Dedifferentiated amniotic fluid mesenchymal stem cell (primary cell): ENCODE data around the gene SEMA3C.

Experiments
- DNase-seq: peaks from one replicate; pipeline ENCODE4 v3.0.0-alpha.2; 2016; ENCODE audit errors: extremely low spot score

The SEMA3C gene

GRCh38 chr7:80825499-80825898 lies 93.4 kb downstream of the SEMA3C start:
- no peak for DNase-seq

- DNase-seq, result no peak
Measured at GRCh38 chr7:80824253-80824652, 94.6 kb downstream of the SEMA3C start.

GRCh38 chr7:80823057-80823456 lies 95.8 kb downstream of the SEMA3C start:
- no peak for DNase-seq

- DNase-seq, result no peak
Measured at GRCh38 chr7:80821771-80822319, 97.0 kb downstream of the SEMA3C start.

- DNase-seq, result no peak
Measured at GRCh38 chr7:80819503-80819902, 99.3 kb downstream of the SEMA3C start.

DNA sequence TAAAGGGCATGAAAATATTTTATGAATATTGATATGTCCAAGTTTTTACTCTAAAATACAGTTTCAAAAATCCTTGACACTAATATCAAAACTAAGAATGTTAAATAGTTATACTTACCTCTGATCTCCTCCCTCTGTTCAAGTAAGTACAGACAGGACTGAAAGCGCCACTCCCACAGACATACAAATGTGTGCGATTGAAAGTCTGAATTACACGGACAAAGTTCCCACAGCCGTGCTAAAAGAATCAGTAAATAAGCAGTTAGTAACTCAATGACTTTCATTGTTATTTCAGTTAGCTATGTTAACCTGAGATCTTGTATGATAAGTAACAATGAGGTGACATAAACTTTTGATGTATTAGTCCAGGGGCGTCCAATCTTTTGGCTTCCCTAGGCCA lies 100.7 kb downstream of the SEMA3C start:
- DNase-seq, result no peak

DNA sequence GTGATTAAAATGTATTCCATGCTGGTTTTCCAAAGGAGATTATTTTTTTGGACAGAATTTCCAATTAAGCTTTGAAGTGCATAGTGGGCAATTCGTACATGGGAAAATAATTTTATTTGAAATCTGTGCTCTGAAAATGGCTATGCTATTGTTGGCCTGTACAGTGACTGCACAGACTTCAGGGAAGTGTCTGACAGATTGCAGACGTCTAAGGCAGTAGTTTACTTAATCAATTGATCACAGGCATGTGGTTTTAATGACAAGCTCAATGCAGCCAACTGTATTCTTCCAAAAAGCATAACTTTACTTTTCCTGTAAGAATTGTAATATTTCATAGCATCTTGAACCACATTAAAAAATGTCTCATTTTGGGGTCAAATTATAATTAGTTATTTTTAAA lies 102.0 kb downstream of the SEMA3C start:
- no peak for DNase-seq

DNA sequence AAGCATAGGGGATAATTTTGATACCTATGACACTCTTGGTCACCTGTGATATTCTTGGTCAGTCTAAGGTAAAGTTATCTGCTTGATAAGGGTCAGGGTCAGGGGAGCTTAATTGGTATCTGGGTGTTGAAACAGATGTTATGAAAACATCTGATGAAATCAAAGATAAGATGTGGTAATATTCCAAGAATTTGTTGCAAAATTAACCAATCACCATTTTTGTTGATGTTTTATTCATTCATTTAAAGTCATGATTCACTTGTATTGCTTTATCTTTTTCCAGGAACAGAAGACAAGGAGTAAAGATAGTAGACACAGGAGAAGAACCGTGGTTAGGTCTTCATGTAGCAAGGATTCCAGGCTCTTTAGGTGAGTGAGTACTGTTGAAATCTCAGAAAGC lies 103.1 kb downstream of the SEMA3C start:
- DNase-seq, result no peak

DNA sequence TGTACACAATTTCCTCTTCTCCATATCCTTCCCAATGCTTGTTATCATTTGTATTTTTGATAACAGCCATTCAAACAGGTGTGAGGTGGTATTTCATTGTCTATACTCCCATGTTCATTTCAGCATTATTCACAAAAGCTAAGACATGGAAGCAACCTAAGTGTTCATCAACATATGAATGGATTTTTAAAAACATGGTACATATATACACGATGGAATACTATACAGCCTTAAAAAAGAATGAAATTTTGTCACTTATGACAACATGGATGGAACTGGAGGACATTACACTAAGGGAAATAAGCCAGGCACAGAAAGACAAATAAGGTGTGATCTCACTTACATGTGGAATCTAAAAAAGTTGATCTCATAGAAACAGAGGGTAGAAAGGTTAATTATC lies 109.3 kb downstream of the SEMA3C start:
- DNase-seq, result no peak

GRCh38 chr7:80807166-80807900 lies 111.5 kb downstream of the SEMA3C start:
- no peak for DNase-seq

DNA sequence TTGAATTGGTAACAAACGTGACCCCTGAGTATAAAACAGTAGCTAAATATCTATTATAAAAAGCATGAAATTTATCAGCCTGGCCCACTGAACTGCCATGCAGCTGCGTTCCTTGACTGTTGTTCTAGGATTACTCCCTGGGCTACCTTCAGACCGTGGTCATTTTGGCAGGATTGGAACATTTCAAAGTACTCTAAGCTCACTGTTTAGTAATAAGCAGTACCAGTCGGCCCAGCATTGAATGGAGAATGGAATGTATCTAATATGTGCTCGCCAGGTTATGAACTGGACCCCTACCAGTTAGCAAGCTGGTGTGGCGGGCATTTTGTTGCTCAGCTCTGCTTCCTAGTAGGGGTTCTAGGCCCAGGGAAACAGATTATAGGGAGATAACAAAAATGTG lies 112.2 kb downstream of the SEMA3C start:
- no peak for DNase-seq

DNA sequence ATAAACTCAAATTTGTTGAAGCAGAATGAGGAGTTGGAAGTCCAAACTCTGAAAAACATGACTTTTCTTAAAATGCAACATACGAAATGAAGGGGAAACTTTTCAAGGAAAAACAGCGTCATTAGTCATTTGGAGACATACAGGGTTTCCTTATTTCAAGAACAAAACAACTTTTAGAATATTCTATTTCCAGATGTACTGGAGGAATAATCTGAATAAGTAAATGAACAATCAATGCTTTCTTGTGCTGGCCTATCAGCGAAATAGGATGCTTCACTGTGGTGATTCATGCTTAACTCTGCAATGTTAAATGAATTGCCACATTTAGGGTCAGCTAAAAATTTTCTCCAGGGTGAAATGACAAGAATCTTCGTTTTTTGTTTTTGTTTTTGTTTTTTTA lies 114.3 kb downstream of the SEMA3C start:
- DNase-seq, result no peak

DNA sequence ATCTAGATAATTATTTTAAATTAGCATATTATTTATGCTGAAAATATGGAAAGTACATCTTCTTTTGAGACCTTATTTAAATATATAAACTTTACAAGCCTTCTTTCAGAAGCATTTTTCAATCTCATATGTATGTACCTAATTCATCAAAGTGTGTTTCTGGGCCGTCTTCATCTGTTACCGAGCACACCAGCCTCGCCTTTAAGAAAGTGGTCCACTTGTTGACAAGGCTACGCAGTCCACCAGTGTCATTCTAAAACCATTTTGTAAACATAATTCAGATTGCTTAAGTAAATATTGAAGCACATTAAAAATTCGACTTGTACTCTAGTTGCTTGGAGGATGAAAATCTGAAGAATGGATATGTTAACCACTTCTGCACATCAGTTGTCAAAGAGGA lies 116.3 kb downstream of the SEMA3C start:
- no peak for DNase-seq

DNA sequence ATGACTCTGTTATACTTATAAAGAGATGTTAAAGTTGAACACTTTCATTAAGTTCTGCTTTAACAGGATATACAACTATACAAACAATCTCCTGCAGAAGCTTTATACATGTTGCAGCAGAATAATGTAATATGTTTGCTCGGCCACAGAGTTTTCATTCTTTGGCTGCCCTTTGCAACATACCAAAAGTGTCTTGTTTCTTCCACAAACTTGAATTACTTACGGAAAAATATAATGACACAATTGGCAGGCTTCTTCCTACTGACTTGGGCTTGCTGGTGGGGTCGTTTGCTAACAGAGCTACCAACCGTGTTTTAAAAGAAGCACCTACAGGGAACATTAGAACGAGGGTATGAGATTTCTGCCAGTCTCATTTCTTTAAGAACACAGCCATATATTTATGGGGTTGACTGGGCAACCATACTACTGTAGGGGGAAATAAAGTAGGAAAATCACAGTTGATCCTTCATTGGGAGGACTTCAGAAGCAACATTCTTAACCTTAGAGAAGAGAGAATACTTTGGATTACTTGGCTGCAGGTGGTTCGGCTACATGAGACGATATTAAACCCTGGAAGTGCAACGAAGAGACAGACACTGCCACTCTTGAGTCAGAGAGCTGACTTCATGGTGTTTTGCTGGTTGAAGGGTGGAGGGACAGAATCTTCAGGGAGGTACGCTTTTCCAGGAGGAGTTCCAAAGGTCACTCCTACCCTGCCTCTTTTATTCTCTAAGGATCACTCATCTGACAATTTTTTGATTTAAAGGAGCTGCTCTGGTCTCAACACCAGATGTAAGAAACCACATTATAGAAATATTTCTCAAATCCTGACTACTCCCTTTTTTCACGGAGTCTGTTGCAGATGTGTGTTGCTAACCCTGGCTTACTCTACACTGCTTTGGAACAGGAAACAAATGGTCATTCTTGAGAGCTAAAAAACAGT lies 123.9 kb downstream of the SEMA3C start:
- DNase-seq, result no peak

- no peak for DNase-seq
Measured at GRCh38 chr7:80791509-80791929, 127.3 kb downstream of the SEMA3C start.

GRCh38 chr7:80790877-80791276 lies 128.0 kb downstream of the SEMA3C start:
- no peak for DNase-seq

DNA sequence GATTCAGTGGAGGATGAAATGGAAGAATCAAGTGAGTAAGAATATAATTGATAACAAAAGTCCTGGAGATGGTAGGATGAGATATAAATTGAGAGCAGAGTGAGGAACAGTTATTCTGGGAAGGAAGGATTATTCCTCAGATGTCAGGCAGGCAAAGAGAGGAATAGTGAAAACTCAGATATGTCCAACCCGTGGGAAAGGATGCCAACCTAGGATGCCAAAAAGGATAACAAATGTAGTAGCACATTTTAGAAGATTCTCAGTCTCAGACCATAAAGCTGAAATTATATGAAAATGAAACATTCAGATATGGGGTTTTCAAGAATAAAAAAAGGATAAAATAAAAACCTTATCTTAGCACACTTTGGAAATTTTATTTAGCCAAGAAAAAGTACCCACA lies 131.1 kb downstream of the SEMA3C start:
- DNase-seq, result no peak

- peak; percentile 78 for DNase-seq
Measured at GRCh38 chr7:80785961-80786536, 132.8 kb downstream of the SEMA3C start.

DNA sequence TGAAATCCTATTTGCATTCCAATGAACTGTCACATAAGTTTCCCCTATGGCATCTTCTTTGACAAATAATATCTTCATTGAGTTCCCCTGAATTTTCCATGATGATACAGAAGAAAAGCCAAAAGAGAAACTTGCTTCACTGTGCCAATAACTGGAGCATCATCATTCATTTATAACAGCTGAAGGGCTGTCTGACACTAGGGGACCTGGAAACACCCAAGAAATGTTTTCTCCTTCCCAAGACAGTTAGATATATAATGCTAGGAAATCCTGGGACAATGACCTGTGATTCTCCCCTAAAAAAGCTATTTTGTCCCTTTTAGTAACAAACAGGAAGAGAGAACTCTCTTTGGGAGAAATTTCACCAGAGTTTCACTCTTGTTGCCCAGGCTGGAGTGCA lies 133.6 kb downstream of the SEMA3C start:
- no peak for DNase-seq

- peak; percentile 22 for DNase-seq
Measured at GRCh38 chr7:80783678-80784327, 135.0 kb downstream of the SEMA3C start.

DNA sequence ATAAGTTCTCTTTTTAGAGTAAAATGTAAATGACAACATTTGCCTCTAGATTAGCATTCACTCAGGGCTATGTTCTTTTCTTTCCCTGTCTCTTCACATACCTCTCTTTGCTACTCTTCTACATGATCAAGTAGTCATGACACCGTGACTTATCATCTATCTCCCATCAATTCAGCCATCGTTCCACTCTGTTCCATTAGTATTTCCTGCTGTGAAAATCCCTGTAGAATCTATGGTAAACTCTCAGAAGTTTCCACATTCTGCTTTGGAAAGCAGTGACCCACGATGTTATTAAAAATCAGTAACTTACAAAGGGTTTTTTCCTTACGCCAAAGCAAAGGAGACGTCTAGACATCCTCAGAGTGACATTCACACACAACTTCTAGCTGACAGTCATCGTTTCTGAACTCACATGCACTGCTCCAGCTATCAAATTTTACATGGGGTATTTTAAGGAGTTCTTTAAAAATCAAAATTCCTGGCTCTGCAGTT lies 135.6 kb downstream of the SEMA3C start:
- DNase-seq, result no peak

DNA sequence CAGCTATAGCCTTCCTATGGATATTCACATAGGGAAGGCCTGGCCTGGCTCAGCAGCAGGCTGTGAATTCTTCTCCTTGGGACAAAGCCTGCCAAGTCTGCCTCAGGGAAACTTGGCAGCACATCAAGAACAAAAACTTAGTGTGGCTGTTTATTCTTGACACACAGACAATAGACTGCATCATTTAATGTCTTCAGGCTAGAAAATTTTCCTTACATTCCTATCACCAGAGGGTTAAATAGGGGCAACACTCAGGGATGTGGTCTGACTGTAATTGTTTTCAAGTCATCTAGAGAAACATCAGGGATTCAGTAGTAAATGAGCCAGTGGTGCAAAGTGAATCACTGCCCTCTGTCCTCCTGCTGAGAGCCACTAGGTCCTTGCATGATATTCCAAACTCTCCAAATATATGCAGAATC lies 137.3 kb downstream of the SEMA3C start:
- DNase-seq, result peak; percentile 58
